ENCODE results near the gene SLC29A3.

DNA sequence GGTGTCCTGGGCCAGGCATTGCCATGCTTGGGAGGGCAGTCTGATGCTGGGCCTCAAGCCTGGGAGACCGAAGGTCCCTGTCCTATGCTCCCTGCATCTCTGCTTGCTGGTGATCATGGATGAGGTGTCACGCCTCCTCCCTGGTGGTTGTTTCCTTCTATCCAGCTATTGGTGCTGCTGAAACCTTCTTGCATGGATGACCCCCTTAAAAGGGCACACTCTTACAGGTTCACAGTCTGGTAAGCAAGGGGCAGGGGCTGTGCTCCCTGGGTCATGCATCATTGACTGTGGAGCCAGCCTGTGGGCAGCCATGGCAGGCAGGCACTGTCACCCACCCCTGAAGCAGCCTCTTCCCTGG lies 36.8 kb upstream of the SLC29A3 start:
- no peak for TF ChIP-seq BHLHE40 (IDR thresholded peaks at IDR 0.05; ENCODE audit: borderline replicate concordance)
- no peak for TF ChIP-seq FOXK2 (IDR thresholded peaks at IDR 0.05)
- TF ChIP-seq, protein P1, sequence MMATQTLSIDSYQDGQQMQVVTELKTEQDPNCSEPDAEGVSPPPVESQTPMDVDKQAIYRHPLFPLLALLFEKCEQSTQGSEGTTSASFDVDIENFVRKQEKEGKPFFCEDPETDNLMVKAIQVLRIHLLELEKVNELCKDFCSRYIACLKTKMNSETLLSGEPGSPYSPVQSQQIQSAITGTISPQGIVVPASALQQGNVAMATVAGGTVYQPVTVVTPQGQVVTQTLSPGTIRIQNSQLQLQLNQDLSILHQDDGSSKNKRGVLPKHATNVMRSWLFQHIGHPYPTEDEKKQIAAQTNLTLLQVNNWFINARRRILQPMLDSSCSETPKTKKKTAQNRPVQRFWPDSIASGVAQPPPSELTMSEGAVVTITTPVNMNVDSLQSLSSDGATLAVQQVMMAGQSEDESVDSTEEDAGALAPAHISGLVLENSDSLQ (IDR thresholded peaks at IDR 0.05): no peak
- no peak for TF ChIP-seq TARDBP (IDR thresholded peaks at IDR 0.05)
- no peak for TF ChIP-seq SUZ12 (IDR thresholded peaks at IDR 0.05)
- TF ChIP-seq L3MBTL2 (conservative IDR thresholded peaks at IDR 0.05): no peak
- TF ChIP-seq CTBP1 (IDR thresholded peaks at IDR 0.05; ENCODE audit: borderline replicate concordance): no peak
- no peak for TF ChIP-seq FOXM1 (IDR thresholded peaks at IDR 0.05; ENCODE audit: borderline replicate concordance)

All from HEK293T (cell line).